ENCODE data around the gene GPR137B. TPM values are rescaled to one million over a fixed set of nuclear protein-coding genes. Genes with fewer than 3 reads are reported as not detected.

Gene GPR137B
- total and polyA plus RNA-seq, 2 of the 4 experiments (the other 2 are of a cell fraction) = 4.5 to 12.3 TPM

DNA sequence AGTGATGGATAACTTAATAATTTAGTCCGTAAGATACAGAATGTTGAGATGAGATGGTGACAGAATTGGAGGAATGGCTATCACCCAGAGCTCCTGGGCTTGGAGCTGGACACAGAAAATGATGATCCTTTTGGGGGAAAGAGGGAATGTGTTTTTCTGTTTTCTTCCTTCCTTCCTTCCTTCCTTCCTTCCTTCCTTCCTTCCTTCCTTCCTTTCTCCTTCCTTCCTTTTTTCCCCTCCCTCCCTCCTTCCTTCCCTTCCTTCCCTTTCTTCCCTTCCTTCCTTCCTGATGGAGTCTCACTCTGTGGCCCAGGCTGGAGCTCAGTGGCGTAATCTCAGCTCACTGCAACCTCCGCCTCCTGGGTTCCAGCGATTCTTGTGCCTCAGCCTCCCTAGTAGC is 2.8 kb upstream of the GPR137B start:
- H2BK5ac ChIP-seq (ENCODE audit: low read depth, low read length, poor library complexity, severe bottlenecking) = no peak overlapping the region
- H4K8ac ChIP-seq (ENCODE audit: low read depth in 2 of 2, low read length in 2 of 2) = no peak overlapping the region
- H3K4me3 ChIP-seq (ENCODE audit: insufficient read depth, low read depth, low read length) = no peak overlapping the region
- no peaks in the 10 kb centered on the region; the same call in 1 of the 2 replicates for H3K9me3 ChIP-seq (ENCODE audit: control insufficient read depth, insufficient read depth, low read length)
- H3K56ac ChIP-seq (ENCODE audit: extremely low read depth, insufficient read depth, low read length) = no peak overlapping the region
- ATAC-seq (ENCODE audit: low read depth) (no peak), DNase-seq (no peak)
- no peak overlapping the region for H2AK5ac ChIP-seq (ENCODE audit: low read depth, low read length)
- in situ Hi-C loops (cut with MboI; ENCODE audit: low sequenced_read_pairs) = no loop called here
- dilution Hi-C loops (cut with HindIII; ENCODE audit: low sequenced_read_pairs, unreplicated experiment) = no loop called here
- no peaks in the 10 kb centered on the region for H3K9me1 ChIP-seq (ENCODE audit: insufficient read depth, low read length)
- H3K14ac ChIP-seq (replicated peaks; ENCODE audit: low read depth, low read length) = no peak overlapping the region
- H3K79me1 ChIP-seq (ENCODE audit: low read depth in 1 of 2, low read length in 2 of 2) = peaks cover 3 to 6% of the 10 kb centered on the region in 2 experiments; a peak in 3 of 4 replicates
- no peak overlapping the region for H3K9ac ChIP-seq (ENCODE audit: low read depth, low read length)
- H4K91ac ChIP-seq (ENCODE audit: insufficient read depth, low read depth, low read length) = no peak overlapping the region
- H3K4me2 ChIP-seq (ENCODE audit: low read depth, low read length) = no peak overlapping the region
- H3K4me1 ChIP-seq (ENCODE audit: control insufficient read depth, insufficient read depth, low read length) = no peaks in the 10 kb centered on the region; the same call in 1 of the 2 replicates
- TF ChIP-seq SMC3 (IDR thresholded peaks at IDR 0.05; ENCODE audit: low read depth, low read length) (no peak), RCOR1 (IDR thresholded peaks at IDR 0.05; ENCODE audit: insufficient replicate concordance, low read length) (no peak), FOS (IDR thresholded peaks at IDR 0.05; ENCODE audit: low read depth, low read length) (no peak), MAZ (IDR thresholded peaks at IDR 0.05; ENCODE audit: borderline replicate concordance, low read depth, low read length) (no peak), MAFK (IDR thresholded peaks at IDR 0.05; ENCODE audit: low read depth, low read length) (no peak), POLR2A (IDR thresholded peaks at IDR 0.05; ENCODE audit: low read depth, low read length) (no peak), BHLHE40 (IDR thresholded peaks at IDR 0.05; ENCODE audit: low read depth, low read length) (no peak), RAD21 (IDR thresholded peaks at IDR 0.05; ENCODE audit: low read length) (no peak), RFX5 (IDR thresholded peaks at IDR 0.05; ENCODE audit: low read depth, low read length) (no peak), CEBPB (IDR thresholded peaks at IDR 0.05; ENCODE audit: low read depth, low read length) (no peak), NFE2L2 (IDR thresholded peaks at IDR 0.05; ENCODE audit: low read depth, low read length) (no peak)
- TF ChIP-seq, protein P1, sequence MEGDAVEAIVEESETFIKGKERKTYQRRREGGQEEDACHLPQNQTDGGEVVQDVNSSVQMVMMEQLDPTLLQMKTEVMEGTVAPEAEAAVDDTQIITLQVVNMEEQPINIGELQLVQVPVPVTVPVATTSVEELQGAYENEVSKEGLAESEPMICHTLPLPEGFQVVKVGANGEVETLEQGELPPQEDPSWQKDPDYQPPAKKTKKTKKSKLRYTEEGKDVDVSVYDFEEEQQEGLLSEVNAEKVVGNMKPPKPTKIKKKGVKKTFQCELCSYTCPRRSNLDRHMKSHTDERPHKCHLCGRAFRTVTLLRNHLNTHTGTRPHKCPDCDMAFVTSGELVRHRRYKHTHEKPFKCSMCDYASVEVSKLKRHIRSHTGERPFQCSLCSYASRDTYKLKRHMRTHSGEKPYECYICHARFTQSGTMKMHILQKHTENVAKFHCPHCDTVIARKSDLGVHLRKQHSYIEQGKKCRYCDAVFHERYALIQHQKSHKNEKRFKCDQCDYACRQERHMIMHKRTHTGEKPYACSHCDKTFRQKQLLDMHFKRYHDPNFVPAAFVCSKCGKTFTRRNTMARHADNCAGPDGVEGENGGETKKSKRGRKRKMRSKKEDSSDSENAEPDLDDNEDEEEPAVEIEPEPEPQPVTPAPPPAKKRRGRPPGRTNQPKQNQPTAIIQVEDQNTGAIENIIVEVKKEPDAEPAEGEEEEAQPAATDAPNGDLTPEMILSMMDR (conservative IDR thresholded peaks at IDR 0.05; ENCODE audit: low read depth, low read length) = no peak
- TF ChIP-seq, protein P2, sequence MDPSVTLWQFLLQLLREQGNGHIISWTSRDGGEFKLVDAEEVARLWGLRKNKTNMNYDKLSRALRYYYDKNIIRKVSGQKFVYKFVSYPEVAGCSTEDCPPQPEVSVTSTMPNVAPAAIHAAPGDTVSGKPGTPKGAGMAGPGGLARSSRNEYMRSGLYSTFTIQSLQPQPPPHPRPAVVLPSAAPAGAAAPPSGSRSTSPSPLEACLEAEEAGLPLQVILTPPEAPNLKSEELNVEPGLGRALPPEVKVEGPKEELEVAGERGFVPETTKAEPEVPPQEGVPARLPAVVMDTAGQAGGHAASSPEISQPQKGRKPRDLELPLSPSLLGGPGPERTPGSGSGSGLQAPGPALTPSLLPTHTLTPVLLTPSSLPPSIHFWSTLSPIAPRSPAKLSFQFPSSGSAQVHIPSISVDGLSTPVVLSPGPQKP (IDR thresholded peaks at IDR 0.05; ENCODE audit: borderline replicate concordance, low read depth, low read length) = no peak
- TF ChIP-seq, protein P3, sequence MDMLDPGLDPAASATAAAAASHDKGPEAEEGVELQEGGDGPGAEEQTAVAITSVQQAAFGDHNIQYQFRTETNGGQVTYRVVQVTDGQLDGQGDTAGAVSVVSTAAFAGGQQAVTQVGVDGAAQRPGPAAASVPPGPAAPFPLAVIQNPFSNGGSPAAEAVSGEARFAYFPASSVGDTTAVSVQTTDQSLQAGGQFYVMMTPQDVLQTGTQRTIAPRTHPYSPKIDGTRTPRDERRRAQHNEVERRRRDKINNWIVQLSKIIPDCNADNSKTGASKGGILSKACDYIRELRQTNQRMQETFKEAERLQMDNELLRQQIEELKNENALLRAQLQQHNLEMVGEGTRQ (IDR thresholded peaks at IDR 0.05; ENCODE audit: low read depth, low read length) = no peak
- H4K20me1 ChIP-seq (ENCODE audit: insufficient read depth, low read length) = peaks cover 7% of the 10 kb centered on the region
- no peak overlapping the region for H2BK120ac ChIP-seq (ENCODE audit: low read depth, low read length)
- H3K27me3 ChIP-seq (ENCODE audit: control insufficient read depth, insufficient read depth, low read length) = peaks cover 33% of the 10 kb centered on the region
- no peaks in the 10 kb centered on the region for H3K36me3 ChIP-seq (ENCODE audit: control insufficient read depth, insufficient read depth, low read length)
- H2AK9ac ChIP-seq (replicated peaks; ENCODE audit: low read depth, low read length, poor library complexity) = no peak overlapping the region
- BruUV-seq (replicated peaks) = no TSS peak
- no peak overlapping the region for H3K18ac ChIP-seq (ENCODE audit: low read depth, low read length)
- H2BK15ac ChIP-seq (ENCODE audit: low read depth, low read length) = no peak overlapping the region
- H3K4ac ChIP-seq (ENCODE audit: low read depth, low read length) = no peak overlapping the region
- H3K27ac ChIP-seq (ENCODE audit: insufficient read depth, low read length) = no peak overlapping the region
- H2AFZ ChIP-seq (replicated peaks; ENCODE audit: low read length, poor library complexity) = no peak overlapping the region
- no peak overlapping the region for H3K23ac ChIP-seq (ENCODE audit: low read depth, low read length)
- WGBS, 2 experiments (ENCODE audit: extremely low coverage in 2 of 2, insufficient read length in 1 of 2) = no CpG with 5 or more reads among the region's 4 CpGs
- CTCF ChIA-PET = no interaction called here
- POLR2A ChIA-PET (ENCODE audit: unreplicated experiment) = no interaction called here
- no peak overlapping the region for H2BK20ac ChIP-seq (ENCODE audit: low read depth, low read length)
- H4K5ac ChIP-seq (ENCODE audit: low read depth, low read length) = no peak overlapping the region
- intact Hi-C loops (cut with micrococcal nuclease) = no loop called here
